Right renal cortex interstitium (tissue), 3 donors: ENCODE measurements around the gene ABL2. TPM values are rescaled to one million over a fixed set of nuclear protein-coding genes. Genes with fewer than 3 reads are reported as not detected.
"Not testable (repeated sequence)": the region's sequence is repeated elsewhere in the genome, so short reads cannot be mapped to it uniquely, and the experiment has no call there.

Experiments
- DNase-seq, 3 donors: peaks; one replicate each; pipeline ENCODE4 v3.0.0-alpha.2; 2013; ENCODE audit warnings: low read depth in 3 of 3, low spot score in 2 of 3
- polyA plus RNA-seq, 3 donors: library from polyadenylated mRNA; unstranded; fragments of 120-200 nt; gene quantifications; one replicate each; pipeline ENCODE4 v1.2.1, GENCODE V29; 2013; ENCODE audit not compliant: insufficient read length in 3 of 3

Gene ABL2
- polyA plus RNA-seq, 3 donors = 10.5 to 11.0 (median 10.8) TPM

DNA sequence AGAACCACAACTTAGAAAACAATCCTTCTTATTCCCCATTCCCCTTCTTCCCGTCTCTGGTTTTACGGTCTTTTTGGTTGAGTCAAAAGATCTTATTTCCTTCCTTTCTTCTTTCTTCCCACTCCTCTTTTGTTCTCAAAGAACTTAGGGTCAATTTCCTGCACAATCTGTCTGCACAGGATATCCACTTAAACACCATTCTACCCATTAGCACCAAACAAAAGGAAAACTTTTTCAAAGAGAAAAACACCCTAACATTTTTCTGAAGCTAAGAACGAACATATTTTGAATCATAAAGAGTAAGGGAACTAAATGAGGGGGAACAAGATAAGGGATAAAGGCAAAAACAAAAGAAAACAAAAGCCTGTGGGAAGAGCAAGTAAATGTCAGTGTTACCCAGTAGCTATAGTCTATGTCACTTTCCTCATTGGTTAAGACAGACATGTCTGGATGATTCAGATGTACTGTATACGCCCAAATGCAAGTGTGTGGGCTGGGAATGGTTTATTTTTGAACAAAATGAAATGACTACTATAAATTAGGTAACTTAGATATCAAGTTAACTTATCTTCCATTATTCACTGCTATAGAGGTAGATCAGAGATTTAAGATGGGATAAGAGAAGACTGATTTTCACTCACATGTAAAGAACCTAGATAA is 87.8 kb downstream of the ABL2 start:
- no peak for DNase-seq

DNA sequence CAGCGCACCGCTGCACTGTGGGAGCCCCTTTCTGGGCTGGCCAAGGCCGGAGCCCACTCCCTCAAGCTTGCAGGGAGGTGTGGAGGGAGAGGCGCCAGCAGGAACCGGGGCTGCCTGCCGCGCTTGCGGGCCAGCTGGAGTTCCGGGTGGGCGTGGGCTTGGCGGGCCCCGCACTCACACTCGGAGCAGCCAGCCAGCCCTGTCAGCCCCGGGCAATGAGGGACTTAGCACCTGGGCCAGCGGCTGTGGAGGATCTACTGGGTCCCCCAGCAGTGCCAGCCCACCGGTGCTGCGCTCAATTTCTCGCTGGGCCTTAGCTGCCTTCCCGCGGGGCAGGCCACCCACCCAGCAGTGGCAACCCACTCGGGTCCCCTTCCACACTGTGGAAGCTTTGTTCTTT is 90.7 kb downstream of the ABL2 start:
- DNase-seq = not testable (repeated sequence)

DNA sequence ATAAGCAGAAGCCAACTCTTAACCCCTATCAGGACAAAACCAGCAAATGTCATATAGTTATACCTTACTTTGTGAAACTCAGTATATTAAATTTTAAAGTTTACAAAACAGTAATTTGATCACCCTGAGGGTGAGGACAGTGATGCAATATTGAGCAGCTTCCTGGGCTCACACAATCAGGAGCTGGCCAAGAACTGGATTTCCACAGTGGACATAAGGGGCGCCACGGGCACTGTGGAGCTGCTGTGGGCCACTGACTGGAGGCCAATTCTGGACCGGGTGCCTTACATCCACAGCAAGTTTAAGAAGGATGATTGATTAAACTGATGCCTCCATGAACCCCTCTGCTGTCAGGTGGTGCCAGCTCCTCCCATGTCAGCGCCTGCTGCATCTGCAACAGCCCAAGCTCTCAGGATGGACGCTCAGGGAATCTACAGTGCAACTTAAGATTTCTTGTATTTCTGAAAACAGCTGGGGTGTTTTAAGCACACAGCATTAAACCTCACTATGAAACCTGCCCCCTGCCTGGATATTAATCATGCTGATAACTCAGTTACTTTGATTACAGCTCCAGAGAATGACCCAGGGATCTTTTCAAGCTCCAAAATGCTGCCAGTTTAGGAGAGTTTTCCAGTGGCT is 91.7 kb downstream of the ABL2 start:
- DNase-seq = no peak

DNA sequence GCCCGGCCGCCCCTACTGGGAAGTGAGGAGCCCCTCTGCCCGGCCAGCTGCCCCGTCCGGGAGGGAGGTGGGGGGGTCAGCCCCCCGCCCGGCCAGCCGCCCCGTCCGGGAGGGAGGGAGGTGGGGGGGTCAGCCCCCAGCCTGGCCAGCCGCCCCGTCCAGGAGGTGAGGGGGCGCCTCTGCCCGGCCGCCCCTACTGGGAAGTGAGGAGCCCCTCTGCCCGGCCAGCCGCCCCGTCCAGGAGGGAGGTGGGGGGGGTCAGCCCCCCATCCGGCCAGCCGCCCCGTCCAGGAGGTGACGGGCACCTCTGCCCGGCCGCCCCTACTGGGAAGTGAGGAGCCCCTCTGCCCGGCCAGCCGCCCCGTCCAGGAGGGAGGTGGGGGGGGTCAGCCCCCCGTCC is 93.8 kb downstream of the ABL2 start:
- not testable (repeated sequence) for DNase-seq

DNA sequence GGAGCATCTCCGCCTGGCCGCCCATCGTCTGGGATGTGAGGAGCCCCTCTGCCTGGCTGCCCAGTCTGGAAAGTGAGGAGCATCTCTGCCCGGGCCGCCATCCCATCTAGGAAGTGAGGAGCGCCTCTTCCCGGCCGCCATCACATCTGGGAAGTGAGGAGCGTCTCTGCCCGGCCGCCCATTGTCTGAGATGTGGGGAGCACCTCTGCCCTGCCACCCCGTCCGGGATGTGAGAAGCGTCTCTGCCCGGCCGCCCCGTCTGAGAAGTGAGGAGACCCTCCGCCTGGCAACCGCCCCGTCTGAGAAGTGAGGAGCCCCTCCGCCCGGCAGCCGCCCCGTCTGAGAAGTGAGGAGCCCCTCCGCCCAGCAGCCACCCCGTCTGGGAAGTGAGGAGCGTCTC is 94.3 kb downstream of the ABL2 start:
- not testable (repeated sequence) for DNase-seq

DNA sequence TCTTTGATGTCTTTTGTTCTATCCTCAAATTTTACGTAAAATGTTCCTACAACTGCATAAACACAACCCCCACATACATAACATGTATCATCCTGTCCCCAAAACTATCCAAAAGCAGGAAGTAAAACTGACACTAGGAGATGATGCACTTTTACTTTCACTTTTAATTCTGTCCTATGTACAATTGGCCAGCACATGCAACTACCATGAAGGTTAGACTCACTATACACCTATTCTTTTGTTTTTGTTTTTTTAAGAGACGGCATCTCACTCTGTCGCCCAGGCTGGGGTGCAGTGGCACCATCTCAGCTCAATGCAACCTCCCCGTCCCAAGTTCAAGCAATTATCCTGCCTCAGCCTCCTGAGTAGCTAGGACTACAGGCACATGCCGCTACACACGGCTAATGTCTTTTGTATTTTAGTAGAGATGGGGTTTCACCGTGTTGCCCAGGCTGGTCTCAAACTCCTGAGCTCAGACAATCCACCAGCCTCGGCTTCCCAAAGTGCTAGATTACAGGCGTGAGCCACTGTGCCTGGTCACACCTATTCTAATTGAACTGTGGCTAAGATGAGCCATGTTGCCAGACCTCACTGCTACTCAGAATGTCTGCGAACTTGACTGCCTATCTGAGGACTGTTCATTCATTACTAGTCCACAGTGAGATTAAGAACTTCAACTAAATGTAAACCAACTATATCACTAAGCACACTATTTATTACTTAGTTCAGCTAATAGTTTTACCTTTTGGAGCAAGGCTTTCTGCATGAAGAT is 99.6 kb downstream of the ABL2 start:
- DNase-seq = no peak

DNA sequence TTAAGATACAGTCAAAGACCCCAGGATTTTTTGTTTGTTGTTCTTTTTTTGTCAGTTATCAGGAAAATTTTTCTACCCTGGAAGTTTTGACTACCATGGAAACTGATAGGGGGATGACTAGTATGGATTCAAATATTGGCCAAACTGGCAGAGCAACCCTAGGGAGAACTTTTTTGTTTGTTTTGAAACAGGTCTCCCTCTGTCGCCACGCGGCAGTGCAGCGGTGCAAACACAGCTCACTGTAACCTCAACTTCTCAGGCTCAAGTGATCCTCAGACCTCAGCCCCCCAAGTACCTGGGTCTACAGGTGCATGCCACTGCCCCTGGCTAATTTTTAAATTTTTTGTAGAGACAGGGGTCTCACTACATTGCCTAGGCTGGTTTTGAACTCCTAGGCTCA is 101.0 kb downstream of the ABL2 start:
- DNase-seq = no peak

DNA sequence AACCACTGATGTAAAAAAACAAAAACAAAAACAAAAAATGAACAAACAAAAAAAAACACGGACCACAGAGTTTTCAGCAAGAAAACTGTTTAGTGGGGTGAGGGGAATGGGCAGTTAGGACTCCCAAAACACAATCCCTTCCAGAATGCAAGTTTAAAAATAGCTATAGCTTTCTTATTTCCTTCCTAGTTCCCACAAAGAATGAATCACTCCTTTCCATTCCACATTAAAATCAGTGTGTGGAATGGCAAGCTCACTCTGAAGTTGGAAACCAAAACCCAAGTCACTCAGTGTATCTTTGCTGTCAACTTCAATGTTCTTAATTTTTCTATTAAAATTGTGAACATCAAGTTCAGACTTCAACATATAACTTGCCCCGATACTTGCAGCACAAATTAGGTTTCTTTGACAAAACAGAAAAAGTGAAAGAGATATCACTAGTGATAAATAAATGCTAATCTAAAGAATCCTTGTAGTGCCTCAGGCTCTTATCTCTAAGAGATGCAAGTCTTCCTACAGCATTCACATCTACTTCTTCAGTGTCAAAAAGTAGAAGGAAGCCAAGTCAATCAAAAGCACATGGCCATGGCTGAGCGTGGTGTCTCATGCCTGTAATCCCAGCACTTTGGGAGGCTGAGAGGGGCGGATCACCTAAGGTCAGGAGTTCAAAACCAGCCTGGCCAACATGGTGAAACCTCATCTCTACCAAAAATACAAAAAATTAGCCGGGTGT is 102.1 kb downstream of the ABL2 start:
- no peak for DNase-seq

DNA sequence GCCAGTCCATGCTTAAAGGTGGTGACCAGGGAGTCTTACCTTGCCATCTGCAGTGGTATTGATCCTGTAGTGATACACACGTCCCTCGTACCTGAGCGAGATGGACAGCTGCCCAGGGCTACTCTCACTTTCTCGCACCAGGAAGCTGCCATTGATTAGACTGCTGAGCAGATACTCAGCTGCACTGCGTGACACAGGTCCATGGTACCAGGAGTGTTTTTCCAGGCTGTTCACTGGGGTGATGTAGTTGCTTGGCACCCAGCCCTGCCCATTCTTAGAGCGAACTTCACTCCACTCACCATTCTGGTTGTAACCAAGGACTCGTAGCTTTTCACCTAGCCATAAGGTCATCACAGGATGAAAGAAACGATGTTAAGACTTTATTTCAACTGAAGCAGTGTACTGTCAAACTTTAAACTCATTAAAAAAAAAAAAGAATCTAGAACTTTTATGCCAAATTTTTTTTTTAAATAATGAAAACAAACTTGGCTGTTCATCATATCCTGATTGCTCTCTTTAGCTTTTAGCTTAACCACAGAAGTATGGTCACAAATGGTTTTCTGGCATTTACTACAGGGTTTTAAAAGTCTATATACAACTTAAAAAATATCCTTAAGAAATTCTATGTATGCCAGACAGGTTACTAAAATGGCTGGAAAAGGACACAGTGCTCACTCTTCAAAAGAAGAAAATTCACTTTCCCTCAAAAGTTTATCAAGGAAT is 103.0 kb downstream of the ABL2 start:
- DNase-seq = no peak

DNA sequence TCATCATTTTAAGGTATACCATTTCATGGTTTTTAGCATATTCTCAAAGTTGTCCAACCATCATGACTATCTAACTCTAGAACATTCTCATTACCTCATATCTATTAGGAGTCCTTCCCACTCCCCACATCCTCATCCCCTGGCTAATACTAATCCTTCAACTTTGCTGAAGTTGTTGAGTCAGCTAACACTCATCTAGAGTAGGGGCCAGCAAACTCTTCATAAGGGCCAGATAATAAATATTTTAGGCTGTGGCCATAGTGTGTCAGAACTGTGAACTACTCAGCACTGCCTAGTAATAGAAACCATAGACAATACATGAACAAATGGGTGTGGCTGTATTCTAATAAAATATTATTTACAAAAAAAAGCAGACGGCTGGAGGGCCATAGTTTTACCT is 104.6 kb downstream of the ABL2 start:
- DNase-seq = no peak

DNA sequence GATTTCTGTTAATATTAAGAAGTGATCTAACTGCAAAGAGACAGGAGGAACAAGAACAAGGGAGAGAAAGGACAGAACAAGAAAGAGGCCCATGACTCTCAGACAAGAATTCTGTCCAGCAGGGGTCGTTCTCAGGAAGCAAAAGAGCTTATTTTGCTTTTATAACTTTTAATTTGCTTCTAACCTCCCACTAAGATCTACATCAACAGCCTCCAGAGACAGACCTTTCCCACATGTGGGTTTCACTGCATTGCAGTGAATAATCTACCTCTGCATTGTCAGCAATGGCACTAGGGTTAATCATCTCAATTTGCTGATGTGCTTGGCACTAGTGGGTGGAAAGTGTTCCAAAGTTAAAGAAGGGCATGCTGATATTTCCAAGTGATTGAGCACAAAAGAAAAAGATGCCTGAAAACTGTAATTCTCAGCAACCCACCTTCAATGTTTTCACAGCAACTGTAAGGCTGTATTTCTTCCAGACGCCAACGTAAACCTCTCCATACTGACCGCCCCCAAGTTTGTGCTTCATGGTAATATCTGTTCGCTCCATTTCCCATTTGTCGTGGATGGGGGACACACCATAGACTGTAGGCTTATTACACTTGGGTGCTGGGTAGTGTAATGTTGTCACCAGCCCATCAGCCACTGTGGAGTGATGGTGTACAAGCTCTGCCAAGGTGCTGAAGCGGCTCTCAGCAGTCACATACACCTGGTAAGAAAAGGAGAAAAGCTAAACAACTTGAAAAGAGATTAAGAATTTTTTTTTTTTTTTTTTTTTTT is 108.1 kb downstream of the ABL2 start:
- DNase-seq = peak in 2 of 3 donors; percentile 27 to 36

DNA sequence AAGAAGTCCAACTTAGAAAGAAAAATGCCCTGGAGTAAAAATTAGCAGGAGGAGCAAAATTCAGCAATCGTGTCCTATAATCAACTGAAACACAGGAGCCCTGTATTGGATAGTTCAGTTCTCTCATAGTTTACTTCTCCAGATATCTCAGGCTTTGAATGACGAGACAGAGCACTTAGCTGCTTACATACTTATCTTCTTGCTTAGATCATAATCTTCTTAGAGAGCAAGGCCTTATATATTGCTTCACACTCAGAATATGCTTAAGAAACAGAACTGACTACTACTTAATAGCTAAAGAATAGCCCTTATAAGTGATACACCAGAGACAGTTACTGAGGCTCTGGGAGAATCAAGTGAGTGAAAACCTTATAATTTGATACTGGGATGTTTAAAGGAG is 108.7 kb downstream of the ABL2 start:
- DNase-seq = no peak

DNA sequence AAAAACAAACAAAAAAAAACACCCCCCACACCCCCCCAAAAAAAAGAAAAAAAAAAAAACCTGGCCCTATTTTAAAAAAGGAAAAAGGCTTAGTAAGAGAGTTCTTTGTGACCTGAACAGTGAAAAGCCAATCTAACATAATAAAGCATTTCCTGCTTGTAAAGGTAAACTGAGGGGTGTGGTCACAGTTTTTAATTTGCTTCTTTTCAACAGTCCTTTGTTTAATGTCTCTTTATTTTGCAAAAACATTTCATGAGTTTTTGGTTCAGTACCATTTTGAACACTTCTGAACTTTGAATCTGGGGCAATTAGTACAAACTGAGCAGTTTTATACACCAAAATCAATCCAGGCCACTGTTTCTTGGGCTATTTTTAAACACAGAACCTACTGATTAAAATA is 110.0 kb downstream of the ABL2 start:
- no peak for DNase-seq

DNA sequence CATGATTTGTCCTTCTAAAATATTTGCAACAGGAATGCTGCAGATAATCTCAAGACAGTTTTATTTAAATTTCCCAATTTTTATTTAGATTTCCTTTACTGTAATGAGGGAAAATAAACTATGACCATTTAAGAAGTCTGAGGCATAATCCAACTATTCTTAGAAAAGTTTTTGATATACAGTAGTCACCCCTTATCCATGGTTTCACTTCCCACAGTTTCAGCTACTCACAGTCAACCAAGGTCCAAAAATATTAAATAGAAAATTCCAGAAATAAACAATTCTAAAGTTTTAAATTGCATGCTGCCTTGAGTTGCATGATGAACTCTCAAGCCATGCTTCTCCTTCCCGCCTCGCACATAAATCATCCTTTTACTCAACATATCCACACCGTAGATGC is 114.3 kb downstream of the ABL2 start:
- no peak for DNase-seq

DNA sequence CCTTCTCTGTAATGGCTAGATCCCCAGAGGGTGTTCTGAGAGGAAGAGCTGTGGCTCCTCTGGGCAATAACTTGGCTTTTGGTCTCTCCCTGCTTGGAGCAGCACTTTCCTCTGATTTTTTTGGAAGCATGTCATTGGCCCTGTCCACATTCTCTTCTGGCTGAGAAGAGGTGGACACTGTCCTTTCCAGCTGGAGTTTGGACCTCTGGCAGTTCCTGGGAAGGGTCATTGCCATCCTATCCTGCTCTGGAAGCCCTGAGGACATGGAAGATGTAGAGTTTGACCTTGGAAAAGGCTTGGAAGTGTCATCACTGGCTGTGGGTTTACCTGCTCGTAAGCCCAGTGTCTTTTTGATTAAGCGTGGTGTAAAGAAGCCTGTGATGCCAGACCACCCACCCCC is 120.8 kb downstream of the ABL2 start:
- DNase-seq = no peak

DNA sequence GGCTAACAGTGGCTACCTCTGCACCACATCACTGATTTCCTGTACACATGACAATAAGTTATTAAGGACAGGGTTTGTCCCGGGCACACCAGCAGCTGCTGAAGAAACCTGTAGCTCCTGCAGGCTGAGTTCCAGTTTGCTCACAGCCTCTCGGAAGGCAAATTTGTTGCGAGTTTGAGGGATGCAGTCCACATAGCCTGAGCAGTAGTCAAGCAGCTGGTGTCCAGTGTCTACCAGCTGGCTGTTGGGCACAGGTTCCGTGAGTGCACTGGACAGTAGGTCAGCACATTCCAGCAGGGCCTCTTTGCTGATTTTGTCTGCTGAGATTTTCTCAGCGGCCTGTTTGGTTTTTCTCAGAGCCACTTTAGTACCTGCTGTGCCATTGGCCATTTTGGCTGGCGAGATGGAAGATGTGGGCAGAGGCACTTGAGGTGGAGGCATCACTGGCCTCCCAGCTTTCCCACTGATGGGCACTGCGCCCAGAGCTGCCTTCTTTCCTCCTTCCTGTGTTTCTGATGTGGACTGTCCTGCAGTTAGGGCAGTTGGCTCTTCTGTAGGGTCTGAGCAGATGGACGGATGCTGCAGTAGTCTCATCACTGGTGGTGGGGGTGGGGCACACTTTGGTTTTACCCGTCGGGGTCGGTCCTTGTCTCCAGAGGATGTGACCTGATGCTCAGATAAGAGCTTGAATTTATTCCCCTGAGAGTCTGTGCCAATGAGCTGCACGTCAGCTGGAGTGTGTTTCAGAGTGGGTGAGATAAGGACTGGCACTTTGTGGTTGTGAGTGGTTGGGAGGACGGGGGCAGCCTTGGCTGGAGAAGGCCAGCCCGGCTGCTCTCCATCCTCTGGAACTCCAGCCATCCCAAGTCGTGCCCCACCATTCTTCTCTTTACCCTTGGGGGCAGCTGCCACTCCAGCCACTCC is 121.5 kb downstream of the ABL2 start:
- no peak for DNase-seq

DNA sequence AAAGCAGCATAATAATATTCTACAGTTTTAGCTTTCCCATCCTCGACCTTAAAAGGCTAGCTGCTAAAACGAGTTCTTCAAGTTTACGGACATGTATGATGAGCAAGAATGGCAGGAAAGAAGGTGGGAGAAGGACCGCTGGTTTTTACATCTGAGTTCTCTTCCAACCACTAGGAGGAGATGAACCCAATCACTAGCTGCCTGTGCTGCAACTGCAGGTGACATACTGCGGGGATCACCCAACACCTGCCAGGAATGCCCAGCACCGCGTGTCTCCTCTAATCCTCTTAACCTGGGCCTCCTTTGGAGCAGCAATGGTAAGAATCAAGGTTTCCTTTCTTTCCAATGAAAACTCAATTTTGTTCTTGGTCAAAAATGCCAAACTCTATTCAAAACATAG is 124.1 kb downstream of the ABL2 start:
- no peak for DNase-seq

DNA sequence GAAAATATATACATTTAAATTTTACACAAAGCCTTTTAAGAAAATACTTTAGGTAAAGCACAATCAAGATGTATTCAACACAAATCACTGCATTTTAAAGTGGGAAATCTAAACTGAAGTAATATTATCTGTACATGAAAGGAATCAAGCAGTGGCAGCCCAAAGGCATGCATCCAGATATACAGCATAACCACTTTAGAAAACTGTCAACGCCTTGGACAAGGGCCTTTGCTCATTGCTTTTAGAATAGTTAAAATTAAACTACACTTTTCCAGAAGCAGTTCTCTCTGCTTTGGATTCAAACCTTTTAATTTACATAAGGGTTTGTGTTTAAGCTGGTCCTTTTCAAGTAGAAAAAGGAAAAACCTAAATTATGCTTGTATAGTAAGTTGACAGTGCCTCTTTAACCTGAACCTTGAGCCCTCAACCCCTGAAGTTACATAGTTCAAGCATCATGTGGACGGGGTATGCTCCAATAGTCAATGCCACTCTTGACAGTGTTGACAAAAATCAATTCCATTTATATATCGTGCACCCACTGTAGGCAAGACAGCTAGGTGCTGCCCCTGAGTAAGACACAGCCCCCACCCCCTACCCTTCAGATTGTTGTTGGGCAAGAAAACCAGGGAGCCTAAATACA is 124.7 kb downstream of the ABL2 start:
- DNase-seq = no peak
